BE2C (cell line): ENCODE results near the gene TBATA.

Source experiments
- DNase-seq: peaks from one replicate; pipeline ENCODE4 v3.0.0-alpha.2; 2020
- H3K27me3 ChIP-seq: fragments of 250-450 bp; sonication (Bioruptor Pico); 2 replicates; pipeline ENCODE4 v1.5.1; 2020; ENCODE audit warnings: mild to moderate bottlenecking
- H3K36me3 ChIP-seq: fragments of 250-450 bp; sonication (Bioruptor Pico); 2 replicates; pipeline ENCODE4 v1.5.1; 2020; ENCODE audit warnings: mild to moderate bottlenecking
- H3K4me1 ChIP-seq: fragments of 250-450 bp; sonication (Bioruptor Pico); 2 replicates; pipeline ENCODE4 v1.5.1; 2020
- H3K4me3 ChIP-seq: 2 replicates; pipeline ENCODE4 v1.5.1; 2011; ENCODE audit warnings: low read depth, low read length
- H3K9me3 ChIP-seq: fragments of 250-450 bp; sonication (Bioruptor Pico); 2 replicates; pipeline ENCODE4 v1.5.1; 2020
- CTCF ChIP-seq: IDR thresholded peaks from 2 replicates; pipeline ENCODE4 v1.5.1; 2012; ENCODE audit warnings: mild to moderate bottlenecking, low read depth, low read length

Gene TBATA

GRCh38 chr10:70742537-70743429 is 42.4 kb downstream of the TBATA start:
- no peaks in the 10 kb centered on the region for H3K4me1 ChIP-seq
- DNase-seq: no peak
- no peaks in the 10 kb centered on the region for H3K36me3 ChIP-seq
- H3K4me3 ChIP-seq: no peak overlapping the region
- TF ChIP-seq CTCF: no peak
- H3K9me3 ChIP-seq: no peaks in the 10 kb centered on the region
- no peaks in the 10 kb centered on the region for H3K27me3 ChIP-seq

- H3K4me3 ChIP-seq: no peak overlapping the region
- no peak for TF ChIP-seq CTCF
- H3K9me3 ChIP-seq: no peaks in the 10 kb centered on the region
- H3K4me1 ChIP-seq: no peaks in the 10 kb centered on the region
- no peak for DNase-seq
- H3K27me3 ChIP-seq: no peaks in the 10 kb centered on the region
- no peaks in the 10 kb centered on the region for H3K36me3 ChIP-seq
Observed at GRCh38 chr10:70740406-70741288, 44.5 kb downstream of the TBATA start.

DNA sequence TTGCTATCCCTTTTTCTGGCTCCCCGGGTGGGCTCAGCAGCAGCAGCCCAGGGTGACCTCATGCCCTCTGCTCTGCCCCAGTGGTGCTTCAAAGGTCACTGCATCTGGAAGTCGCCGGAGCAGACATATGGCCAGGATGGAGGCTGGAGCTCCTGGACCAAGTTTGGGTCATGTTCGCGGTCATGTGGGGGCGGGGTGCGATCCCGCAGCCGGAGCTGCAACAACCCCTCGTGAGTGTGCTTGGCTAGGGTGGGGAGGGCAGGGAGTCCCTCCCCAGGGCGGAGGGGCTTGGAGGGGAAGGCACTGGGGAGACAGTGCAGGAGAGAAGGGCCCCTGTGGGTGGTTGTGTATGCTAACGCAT is 46.4 kb downstream of the TBATA start:
- Histone ChIP-seq H3K4me1 (no peaks in the 10 kb centered on the region), H3K36me3 (no peaks in the 10 kb centered on the region), H3K9me3 (no peaks in the 10 kb centered on the region), H3K27me3 (no peaks in the 10 kb centered on the region), H3K4me3 (no peak overlapping the region)
- DNase-seq: no peak
- TF ChIP-seq CTCF: no peak

DNA sequence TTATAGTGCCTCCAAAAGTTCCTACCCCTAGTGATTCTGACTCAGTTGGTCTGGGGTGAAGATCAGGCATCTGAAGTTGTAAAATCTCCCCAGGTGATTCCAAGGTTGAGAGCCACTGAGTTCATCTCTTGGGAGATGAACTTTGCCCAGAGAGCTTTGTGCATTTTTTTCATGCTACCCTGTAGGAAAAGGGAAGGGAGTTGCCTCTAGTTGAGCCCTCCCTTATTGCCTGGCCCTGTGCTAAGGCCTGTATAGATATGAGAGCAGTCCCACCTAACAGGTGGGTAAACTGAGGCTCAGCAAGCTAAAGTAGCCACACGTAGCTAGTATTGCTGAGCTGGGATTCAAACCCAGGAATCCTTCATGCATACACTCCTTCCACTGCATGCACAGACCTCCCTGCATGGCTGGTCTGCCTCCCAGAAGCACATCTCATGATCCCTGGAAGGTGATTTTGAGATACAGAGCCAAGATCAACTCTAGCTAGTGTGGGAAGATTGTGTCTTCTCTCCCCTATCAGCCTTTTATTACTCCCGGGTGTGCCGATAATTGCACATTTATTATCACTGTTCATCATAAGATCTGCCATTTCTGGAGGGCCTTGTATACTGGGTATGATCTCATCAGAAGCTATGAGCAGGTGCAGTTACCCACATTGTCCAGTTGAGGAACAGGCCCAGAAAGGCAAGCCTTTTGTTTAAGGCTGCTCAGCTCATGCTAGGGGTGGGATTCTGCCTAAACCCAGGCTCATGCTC is 47.0 kb downstream of the TBATA start:
- no peak for DNase-seq
- Histone ChIP-seq H3K9me3 (no peaks in the 10 kb centered on the region), H3K4me1 (no peaks in the 10 kb centered on the region), H3K4me3 (no peak overlapping the region), H3K27me3 (no peaks in the 10 kb centered on the region), H3K36me3 (no peaks in the 10 kb centered on the region)
- TF ChIP-seq CTCF: no peak; the same call in 1 of the 2 replicates

DNA sequence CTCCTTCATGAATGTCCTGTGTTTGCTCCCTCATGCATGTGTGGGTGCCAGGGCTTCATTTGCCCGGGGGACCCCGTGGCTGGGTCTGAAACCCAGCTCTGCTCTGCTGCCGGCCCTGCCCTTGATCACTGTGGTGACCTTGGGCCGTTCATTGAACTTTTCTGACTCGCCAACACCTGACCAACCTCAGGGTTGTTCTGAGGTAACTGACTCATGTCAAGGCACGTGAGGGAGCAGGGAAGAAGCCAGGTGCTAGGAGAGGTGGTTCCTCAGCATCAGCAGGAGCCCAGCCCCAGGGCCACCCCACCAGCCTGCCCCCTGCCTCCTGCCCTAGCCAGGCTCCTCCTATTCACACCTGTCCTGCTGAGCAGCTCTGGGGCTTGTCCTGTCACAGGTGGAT is 47.9 kb downstream of the TBATA start:
- Histone ChIP-seq H3K9me3 (no peaks in the 10 kb centered on the region), H3K4me1 (no peaks in the 10 kb centered on the region), H3K36me3 (no peaks in the 10 kb centered on the region), H3K27me3 (no peaks in the 10 kb centered on the region), H3K4me3 (no peak overlapping the region)
- no peak for DNase-seq
- no peak for TF ChIP-seq CTCF
